HG03439 (cell line): ENCODE data around the gene TINAGL1.

Source experiments
- ATAC-seq: cut with Tn5 transposase; IDR thresholded peaks from one replicate; pipeline ENCODE4 v1.9.1; 2021; ENCODE audit warnings: mild to moderate bottlenecking, moderate library complexity; ENCODE audit not compliant: unreplicated experiment

TINAGL1 gene

DNA sequence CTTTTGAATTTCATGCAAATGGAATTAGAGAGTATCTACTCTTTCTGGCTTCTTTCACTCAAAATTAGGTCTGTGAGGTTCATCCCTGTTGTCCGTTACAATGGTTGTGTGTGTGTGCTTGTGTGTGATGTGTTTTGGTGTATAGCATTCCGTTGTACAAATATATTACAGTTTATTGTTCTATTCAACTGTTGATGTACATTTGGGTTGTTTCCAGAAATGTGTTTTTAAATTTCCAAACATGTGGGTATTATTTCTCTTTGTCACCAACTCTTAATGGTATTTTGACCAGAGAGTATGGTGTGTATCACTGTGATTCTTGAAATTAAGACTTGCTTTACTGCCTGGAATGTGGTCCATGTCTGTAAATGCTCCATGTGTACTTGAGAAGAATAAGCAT is 24.3 kb downstream of the TINAGL1 start:
- ATAC-seq: no peak

DNA sequence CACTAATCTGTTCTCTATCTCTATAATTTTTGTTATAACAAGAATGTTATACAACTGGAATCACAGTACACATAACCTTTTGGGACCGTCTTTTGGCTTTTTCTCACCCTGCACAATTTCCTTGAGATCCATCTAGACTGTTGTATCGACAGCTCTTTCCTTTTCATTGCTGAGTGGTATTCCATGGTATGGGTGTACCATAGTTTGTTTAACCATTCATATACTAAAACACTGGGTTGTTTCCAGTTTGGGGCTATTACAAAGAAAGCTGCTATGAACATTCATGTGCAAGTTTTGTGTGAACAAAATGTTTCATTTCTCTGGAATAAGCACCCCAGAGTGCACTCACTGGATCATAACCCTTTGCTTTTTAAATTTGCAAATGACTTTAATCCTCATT is 25.8 kb downstream of the TINAGL1 start:
- no peak for ATAC-seq

DNA sequence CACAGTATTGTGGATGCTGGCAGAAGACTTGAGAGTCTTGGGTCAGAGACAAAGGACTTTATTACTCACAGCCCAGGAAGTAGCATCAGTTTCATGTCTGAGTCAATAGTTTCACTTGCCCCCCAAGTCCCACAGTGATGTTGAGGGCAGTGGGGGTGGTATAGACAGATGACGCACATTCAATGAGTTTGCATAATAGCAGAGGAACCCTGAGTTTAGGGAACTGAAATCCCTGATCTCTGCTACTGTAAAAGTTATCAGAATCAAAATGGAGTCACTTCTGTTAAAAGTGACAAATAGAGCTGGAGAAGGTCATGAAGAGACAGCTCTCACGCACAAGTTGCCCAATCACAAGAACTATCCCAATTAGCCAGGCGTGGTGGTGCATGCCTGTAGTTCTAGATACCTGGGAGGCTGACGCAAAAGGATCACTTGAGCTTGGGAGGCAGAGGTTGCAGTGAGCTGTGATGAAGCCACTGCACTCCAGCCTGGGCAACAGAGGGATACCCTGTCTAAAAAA is 29.7 kb downstream of the TINAGL1 start:
- ATAC-seq: peak; percentile 94

DNA sequence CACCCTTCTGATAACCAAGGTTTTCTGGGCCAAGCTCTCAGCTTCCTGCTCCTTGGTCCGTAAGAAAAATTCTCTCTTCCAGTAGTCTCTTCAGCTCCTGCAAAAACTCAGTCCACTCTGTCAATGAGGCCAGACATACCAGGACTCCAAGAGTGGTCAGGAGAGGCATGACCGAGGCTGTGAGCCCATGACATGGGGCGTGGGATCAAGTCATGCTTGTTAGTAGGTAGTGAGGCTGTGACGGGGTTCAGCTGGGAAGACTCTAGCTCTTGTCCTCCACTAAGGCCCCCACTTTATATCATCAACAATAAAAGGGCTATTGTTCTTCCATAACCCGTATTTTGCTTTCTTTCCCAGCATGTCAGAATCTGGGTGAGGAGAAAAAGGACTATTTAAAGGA is 31.0 kb downstream of the TINAGL1 start:
- ATAC-seq: no peak

DNA sequence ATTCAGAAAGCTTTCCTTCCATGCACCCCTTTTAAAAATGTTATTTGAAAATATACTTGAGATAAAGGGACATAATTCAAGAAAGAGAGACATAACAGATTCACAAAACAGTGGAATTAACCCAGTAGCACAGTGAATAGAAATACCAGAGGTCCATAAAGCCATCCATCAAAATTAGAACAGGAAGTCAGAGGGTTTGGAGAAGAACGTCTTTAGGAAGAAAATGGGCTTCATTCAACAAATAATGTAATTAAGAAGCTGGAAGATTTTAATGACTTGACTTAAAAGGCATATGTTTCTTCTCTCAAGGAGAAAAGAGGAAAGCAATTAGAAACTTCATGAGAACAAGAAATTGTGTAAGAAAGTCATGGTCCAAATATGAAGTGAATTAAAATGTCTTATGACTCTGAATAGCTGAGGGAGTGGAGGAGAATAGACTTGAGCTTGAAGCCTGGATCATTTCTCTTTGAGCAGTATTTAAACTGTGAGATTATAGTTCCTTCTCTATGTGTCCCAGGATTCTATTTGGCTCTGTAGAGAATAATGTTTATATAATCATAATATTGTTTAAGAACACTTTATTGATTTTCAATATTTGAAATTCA is 33.3 kb downstream of the TINAGL1 start:
- no peak for ATAC-seq

DNA sequence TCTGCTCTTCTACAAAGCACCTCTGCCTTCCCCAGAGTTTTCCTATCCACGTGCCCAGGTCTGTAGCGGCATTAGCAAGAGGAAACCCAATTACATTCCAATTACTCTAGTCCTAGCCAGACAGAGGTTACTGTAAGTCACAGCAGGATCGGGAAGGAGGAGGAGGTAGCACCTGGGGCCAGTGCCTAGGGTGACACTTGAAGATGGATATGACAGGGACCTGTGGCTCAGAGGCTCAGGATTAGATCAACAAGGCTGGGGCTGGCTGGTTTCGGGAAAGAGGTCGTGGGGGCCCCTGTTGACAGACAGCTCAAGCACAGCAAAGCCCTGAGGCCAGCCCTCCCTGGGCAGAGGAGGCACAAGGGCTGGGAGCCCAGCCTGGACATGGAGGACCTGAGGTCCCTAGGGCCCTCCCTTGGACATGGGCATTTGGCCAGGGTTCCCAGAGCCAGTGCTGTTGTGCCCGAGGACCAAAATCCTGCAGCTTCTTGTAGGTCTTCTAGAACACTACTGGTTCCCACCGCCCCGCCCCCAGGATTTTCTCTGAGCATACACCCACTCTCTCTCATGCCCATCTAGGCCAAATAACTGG is 38.2 kb downstream of the TINAGL1 start:
- no peak for ATAC-seq

DNA sequence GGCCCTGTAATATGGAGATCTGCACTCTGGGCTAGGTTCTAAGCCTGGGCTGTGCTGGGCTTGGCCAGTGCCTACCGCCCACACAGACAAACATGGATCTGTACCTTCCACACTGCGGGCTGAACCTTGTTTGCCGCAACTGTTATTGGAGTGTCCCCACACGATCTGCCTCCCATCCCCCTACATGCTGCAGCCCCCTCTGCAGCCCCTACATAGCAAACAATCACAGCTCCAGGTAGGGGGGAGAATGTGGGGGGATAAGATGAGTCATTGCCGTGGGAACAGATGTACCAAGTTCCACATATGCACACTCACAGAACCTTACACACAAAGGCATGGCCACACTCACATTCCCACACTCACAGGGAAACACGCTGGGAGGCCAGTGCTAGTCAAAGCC is 39.1 kb downstream of the TINAGL1 start:
- no peak for ATAC-seq

DNA sequence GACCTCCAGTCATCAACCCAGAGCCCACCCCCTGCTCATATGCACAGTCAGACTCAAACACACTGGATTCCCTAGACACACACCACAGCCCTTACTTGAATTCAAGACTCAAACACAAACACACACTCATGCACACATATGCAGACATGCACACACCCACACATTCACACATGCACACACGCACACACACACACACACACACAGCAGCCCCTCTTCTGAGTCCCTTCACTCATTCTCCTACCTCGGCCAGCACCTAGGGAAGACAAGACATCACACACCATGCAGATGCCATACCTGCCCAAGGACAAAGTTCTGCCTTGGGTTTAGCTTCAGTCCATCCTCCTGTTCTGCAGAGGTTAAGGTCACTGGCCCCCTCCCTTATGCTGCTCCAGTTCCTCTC is 39.6 kb downstream of the TINAGL1 start:
- ATAC-seq: no peak

DNA sequence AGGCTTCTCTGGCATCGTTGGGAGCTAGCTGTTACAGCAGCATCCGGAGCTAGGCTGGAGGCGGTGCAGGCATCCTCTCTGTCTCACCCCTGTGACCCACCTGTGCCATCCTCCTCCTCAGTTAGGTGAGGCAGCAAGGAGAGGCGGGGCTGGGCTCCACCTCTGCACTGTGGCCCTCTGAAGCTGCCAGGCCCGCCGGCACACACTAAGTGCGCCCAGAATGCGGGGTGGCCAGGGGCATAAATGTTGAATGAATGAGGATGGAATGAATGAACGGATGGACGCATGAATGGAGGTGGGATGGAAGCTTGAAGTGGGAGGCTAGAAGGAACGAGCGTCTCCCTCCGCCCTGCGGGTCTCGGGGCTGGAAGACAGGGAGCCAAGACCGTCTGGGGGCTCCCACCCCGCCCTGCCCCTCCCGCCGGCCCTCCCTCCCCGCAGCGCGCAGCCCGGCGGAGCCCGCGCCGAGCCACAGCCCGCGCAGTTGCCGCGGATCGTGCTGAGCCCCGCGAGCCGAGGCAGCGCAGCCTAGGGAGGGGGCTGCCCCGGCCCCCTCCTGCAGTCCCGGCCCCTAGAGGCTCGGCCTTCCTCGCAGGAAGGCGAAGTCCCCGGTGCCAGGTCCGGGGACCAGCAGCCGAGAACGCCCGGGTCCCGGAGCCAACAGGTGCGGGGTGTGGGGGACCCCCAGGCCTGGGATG is 41.1 kb downstream of the TINAGL1 start, which contains the start of gene HCRTR1:
Gene HCRTR1, plus strand, starts transcription at position 472 of the 698 bp plus-strand sequence. CDS start 1,504 bp downstream, outside the sequence.
- no peak for ATAC-seq

DNA sequence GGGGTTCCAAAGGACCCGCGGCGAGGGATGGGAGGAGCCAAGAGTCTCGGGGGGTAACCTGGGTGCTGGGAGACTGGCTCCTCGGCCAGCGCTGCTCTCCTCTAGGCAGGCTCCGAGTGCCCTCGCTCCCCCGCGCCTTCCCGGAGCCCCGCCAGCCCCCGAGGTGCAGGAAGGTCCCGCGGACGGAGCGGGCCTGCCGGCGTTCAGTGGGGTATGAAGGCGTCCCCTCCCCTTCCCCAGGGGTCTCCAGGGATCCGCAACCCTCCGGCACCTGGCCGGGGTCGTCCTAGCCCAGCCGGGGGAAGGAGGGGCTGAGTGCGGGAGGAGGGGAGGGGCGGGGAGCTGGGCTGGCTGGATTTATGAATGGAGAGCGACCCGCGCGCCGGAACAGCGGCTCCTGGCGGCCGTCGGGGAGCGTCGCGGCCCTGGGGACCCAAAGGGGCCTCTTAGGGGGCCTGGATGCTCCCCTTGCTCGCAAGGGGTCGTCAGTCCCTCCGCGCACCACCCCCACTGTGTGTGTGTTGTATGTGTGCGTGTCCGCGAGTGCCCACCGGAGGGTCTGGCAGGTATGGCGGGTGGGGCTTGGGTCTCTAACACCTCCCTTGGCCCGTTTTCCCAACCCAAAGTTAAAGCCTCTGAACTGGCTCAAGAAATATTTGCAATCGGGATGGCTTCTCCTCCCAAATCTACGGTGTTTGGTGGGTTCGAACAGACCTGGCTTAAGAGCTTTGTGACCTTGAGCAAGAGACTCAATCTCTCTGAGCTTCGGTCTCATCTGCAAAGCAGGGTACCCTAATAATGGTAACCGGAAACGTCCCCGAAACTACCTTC is 41.8 kb downstream of the TINAGL1 start:
- ATAC-seq: no peak

DNA sequence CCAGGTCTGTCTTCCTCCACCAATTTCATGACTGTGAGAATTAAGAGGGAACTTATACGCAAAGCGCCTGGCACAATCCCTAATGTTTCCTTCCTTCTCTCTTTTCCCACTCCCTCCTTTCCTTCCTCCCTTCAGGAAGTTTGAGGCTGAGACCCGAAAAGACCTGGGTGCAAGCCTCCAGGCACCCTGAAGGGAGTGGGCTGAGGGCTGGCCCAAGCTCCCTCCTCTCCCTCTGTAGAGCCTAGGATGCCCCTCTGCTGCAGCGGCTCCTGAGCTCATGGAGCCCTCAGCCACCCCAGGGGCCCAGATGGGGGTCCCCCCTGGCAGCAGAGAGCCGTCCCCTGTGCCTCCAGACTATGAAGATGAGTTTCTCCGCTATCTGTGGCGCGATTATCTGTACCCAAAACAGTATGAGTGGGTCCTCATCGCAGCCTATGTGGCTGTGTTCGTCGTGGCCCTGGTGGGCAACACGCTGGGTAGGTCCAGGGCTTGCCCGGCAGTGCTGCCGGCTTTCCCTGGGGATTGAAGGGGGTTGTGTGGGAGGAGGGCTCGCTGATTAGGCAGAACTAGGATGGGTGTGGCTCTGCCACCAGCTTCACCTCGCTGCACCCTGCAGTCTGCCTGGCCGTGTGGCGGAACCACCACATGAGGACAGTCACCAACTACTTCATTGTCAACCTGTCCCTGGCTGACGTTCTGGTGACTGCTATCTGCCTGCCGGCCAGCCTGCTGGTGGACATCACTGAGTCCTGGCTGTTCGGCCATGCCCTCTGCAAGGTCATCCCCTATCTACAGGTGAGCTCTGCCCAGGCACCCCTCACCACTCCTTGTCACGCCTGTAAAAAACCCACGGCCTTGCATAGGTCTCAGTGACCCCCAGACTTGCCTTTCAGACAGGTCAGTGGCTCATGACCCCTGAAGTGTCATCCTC is 42.9 kb downstream of the TINAGL1 start:
- no peak for ATAC-seq

DNA sequence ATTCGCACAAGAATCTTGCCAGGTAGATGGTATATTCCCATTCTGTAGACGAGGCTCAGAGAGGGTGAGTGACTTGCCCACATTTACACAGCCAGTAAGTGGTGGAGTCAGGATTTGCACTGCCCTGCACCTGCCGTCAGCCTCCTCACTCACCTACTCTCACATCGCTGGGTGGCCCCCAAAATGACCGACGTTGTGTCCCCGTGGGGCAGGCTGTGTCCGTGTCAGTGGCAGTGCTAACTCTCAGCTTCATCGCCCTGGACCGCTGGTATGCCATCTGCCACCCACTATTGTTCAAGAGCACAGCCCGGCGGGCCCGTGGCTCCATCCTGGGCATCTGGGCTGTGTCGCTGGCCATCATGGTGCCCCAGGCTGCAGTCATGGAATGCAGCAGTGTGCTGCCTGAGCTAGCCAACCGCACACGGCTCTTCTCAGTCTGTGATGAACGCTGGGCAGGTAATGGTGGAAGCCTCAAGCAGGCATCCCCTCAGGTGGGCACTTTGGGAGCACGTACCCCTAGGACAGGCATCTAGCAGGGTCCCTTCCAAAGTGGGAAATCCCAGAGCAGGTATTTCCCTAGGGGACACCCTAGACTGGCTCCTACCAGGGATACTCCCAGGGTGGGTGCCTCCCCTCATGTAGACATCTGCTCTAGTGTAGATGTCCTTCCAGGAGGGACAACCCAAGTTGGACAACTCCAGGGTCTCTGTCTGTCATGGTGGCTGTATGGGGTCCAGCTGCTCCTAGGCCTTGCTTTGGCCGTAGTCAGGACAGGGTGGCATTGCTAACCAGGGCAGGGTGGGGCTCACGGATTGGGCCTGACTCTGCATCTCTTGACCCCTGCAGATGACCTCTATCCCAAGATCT is 44.5 kb downstream of the TINAGL1 start:
- no peak for ATAC-seq

DNA sequence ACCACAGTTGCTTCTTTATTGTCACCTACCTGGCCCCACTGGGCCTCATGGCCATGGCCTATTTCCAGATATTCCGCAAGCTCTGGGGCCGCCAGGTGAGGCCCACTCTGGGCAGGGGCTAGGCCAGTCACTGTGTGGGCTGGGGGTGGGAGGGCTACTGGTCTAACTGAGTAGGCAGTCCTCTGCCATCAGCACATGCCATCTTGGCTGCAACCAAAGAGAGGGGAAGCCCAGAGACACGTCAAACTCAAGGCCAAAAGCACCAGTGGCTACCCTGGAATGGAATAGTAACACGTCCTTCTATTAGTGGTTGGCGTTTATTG is 45.1 kb downstream of the TINAGL1 start:
- ATAC-seq: no peak

DNA sequence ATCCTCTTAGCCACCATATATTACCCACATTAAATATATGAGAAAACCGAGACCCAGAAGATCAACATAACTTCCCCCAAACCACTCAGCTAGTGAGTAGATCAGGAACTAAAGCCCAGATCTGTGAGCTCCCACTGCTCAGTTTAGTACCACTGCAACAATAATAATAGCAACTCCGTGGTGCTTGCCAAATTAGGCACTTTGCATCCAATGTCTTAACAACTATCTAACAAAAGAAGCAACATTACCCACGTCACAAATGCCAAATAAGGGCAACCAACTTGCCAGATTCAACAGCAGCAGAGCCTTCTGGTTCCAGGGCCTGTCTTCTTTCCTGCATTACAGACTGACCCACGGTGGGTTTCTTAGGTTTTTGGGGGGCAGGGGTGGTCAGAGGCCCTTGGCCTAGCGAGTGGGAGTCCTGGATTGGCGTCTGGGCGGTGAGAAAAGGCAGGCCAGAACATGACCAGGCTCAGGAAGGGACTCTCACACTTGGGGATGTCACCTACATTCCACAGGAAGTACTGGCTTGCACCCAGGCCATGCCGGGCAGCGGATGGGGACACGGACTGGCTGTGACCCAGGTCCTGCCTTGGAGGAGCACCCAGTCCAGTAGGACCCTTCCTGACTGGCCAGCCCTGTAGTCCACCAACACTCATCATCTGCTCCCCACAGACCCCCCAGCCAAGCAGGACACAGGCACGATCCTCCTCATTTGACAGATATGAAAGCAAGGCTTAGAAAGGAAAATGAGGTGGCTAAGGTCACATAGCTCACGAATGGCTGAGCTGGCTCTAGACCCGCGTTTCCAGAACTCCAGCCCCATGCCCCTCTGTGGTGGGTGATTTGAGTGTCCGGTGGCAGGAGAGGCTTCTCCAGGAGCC is 45.8 kb downstream of the TINAGL1 start:
- no peak for ATAC-seq

DNA sequence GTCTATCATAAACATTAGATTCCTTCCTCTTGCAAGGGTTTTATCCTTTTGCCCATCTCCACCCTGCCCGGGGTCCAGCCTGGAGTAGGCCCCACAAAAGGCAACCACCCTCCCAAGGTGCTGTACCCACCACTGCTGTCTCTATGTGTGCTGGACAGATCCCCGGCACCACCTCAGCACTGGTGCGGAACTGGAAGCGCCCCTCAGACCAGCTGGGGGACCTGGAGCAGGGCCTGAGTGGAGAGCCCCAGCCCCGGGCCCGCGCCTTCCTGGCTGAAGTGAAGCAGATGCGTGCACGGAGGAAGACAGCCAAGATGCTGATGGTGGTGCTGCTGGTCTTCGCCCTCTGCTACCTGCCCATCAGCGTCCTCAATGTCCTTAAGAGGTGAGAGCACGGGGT is 47.0 kb downstream of the TINAGL1 start:
- ATAC-seq: no peak

DNA sequence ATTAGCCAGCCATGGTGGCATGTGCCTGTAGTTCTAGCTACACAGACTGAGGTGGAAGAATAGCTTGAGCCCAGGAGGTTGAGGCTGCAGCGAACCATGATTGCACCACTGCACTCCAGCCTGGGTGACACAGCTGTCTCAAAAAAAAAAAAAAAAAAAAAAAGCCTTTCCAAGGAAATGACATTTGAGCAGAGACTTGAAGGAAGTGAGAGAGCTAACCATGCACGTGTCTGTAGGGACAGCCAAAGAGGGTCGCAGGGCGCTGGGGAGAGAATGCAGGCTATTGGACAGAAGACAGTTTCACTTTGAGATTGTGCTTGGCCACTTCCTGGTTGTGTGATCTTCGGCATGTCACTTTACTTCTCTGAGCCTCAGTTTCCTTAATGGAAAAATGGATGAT is 48.0 kb downstream of the TINAGL1 start:
- ATAC-seq: no peak

DNA sequence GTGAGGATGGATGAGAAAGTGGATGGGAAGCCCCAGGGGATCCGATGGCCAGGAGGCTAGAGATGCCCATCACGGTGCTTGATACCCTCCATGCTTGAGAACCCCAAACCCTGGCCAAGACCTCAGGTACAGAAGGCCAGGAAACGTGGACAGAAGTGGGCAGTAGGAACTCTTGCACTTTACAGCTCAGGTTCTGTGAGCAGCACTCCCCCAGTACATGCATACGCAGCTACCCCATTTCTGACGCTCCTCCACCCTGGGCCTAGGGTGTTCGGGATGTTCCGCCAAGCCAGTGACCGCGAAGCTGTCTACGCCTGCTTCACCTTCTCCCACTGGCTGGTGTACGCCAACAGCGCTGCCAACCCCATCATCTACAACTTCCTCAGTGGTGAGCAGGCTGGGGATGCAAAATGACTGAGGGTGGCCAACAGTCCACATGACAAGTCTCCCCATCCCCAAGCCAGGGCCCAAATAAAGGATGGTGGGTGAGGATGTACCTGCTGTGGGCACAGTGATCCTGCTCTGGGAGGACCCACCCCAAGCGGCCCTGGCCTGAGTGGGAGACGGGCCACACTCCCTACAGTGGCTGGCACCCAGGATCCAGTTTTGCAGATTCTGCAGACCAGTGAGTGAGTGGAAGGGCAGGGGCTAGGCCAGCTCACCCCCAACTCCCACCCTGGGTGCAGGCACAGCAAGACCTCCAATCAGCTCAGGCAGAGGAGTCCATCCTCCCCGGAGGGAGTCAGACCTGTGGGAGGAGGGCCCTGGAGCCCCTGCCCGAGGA is 48.6 kb downstream of the TINAGL1 start:
- no peak for ATAC-seq
